Thyroid gland (tissue), 4 donors: ENCODE data around the gene PPEF1. TPM values are rescaled to one million over a fixed set of nuclear protein-coding genes. Genes with fewer than 3 reads are reported as not detected.
"Not testable (repeated sequence)": the region's sequence is repeated elsewhere in the genome, so short reads cannot be mapped to it uniquely, and the experiment has no call there.

ENCODE experiments used
- DNase-seq, 2 donors: peaks; one replicate each; pipeline ENCODE4 v3.0.0-alpha.2; 2019
- H3K27ac ChIP-seq, 3 donors: fragments of 200-600 bp; sonication (generic); 1 replicate in 2 of 3; 2 replicates in 1 of 3; pipeline ENCODE4 v1.5.1; 2016 to 2019; ENCODE audit warnings: mild to moderate bottlenecking in 1 of 3, moderate library complexity in 1 of 3
- H3K27me3 ChIP-seq: fragments of 200-600 bp; sonication (generic); one replicate; pipeline ENCODE4 v1.5.1; 2019
- H3K36me3 ChIP-seq, 2 donors: fragments of 200-600 bp; sonication (generic); one replicate each; pipeline ENCODE4 v1.5.1; 2016 to 2019
- H3K4me1 ChIP-seq, 2 donors: fragments of 200-600 bp; sonication (generic); one replicate each; pipeline ENCODE4 v1.5.1; 2017 to 2019
- H3K4me3 ChIP-seq, 3 donors: fragments of 200-600 bp; sonication (generic); replicated peaks in 1 of 3; 1 replicate in 2 of 3; 2 replicates in 1 of 3; pipeline ENCODE4 v1.5.1; 2016; ENCODE audit warnings: mild to moderate bottlenecking in 1 of 3
- H3K9me3 ChIP-seq: fragments of 200-600 bp; sonication (generic); one replicate; pipeline ENCODE4 v1.5.1; 2017
- CTCF ChIP-seq, 6 experiments: fragments of 200-600 bp in 3 of 6; fragments of 450-650 bp in 3 of 6; sonication (generic) in 3 of 6; IDR thresholded peaks; one replicate each; pipeline ENCODE4 v1.5.1; 2016 to 2019; ENCODE audit warnings: antibody characterized with exemption in 6 of 6, mild to moderate bottlenecking in 2 of 6, inconsistent platforms in 1 of 6, moderate library complexity in 1 of 6
- POLR2A ChIP-seq, 2 donors: fragments of 450-650 bp; IDR thresholded peaks; one replicate each; pipeline ENCODE4 v1.6.1; 2017; ENCODE audit warnings: antibody characterized with exemption in 2 of 2, mild to moderate bottlenecking in 2 of 2, moderate library complexity in 1 of 2
- WGBS, 2 donors: methylation state at CpG; one replicate each; pipeline ENCODE4 v1.1.5; 2017; 5-methylcytosine and 5-hydroxymethylcytosine counted together
- intact Hi-C: fragments of 100-400 bp; cut with DNase I; formaldehyde crosslinking; loops from one replicate; pipeline ENCODE4 v1.15.1; 2023
- total RNA-seq, 4 donors: library from RNA; depleted of rRNA; stranded (reverse); fragments of >200 nt; gene quantifications; one replicate each; pipeline ENCODE4 v1.2.3, GENCODE V29; 2016

Gene PPEF1
- total RNA-seq, 4 donors from 2014 or later, result 0.22 to 2.0 TPM; not detected in 2

- H3K4me3 ChIP-seq, result no peak overlapping the region
- WGBS, 2 donors, result 76 to 93% methylated on average over 2 of the region's 2 CpGs
- DNase-seq, result no peak
- H3K27ac ChIP-seq, result no peak overlapping the region
- intact Hi-C loops, result no loop called here
- no peaks in the 10 kb centered on the region for H3K27me3 ChIP-seq
- H3K36me3 ChIP-seq, result no peaks in the 10 kb centered on the region
- TF ChIP-seq POLR2A (IDR thresholded peaks at IDR 0.05), result no peak
- no peak for TF ChIP-seq CTCF (IDR thresholded peaks at IDR 0.05)
- H3K4me1 ChIP-seq, result no peaks in the 10 kb centered on the region
- no peaks in the 10 kb centered on the region for H3K9me3 ChIP-seq
Measured at GRCh38 chrX:18753631-18754030, 46.2 kb downstream of the PPEF1 start.

- TF ChIP-seq CTCF (IDR thresholded peaks at IDR 0.05) (no peak), POLR2A (IDR thresholded peaks at IDR 0.05) (no peak)
- WGBS, 2 donors, result 56% methylated on average over 4 of the region's 4 CpGs
- no peaks in the 10 kb centered on the region for H3K27me3 ChIP-seq
- intact Hi-C loops, result no loop called here
- H3K36me3 ChIP-seq, result no peaks in the 10 kb centered on the region
- no peak overlapping the region for H3K4me3 ChIP-seq
- no peak overlapping the region for H3K27ac ChIP-seq
- H3K9me3 ChIP-seq, result no peaks in the 10 kb centered on the region
- DNase-seq, result no peak
- no peaks in the 10 kb centered on the region for H3K4me1 ChIP-seq
Measured at GRCh38 chrX:18755651-18756050, 48.2 kb downstream of the PPEF1 start.

- no peaks in the 10 kb centered on the region for H3K36me3 ChIP-seq
- no peaks in the 10 kb centered on the region for H3K27me3 ChIP-seq
- no peak for TF ChIP-seq POLR2A (IDR thresholded peaks at IDR 0.05)
- no peak for TF ChIP-seq CTCF (IDR thresholded peaks at IDR 0.05)
- no peaks in the 10 kb centered on the region for H3K4me1 ChIP-seq
- no peak for DNase-seq
- H3K9me3 ChIP-seq, result no peaks in the 10 kb centered on the region
- intact Hi-C loops, result no loop called here
- H3K27ac ChIP-seq, result no peak overlapping the region
- no peak overlapping the region for H3K4me3 ChIP-seq
- 80 to 82% methylated on average over 9 to 11 of the region's 11 CpGs for WGBS, 2 donors
Measured at GRCh38 chrX:18757956-18758932, 50.8 kb downstream of the PPEF1 start.

- no peaks in the 10 kb centered on the region for H3K27me3 ChIP-seq
- no peak for DNase-seq
- no peaks in the 10 kb centered on the region for H3K4me1 ChIP-seq
- no peaks in the 10 kb centered on the region for H3K36me3 ChIP-seq
- no peaks in the 10 kb centered on the region for H3K9me3 ChIP-seq
- no peak overlapping the region for H3K27ac ChIP-seq
- TF ChIP-seq CTCF (IDR thresholded peaks at IDR 0.05), result no peak
- no peak for TF ChIP-seq POLR2A (IDR thresholded peaks at IDR 0.05)
- no peak overlapping the region for H3K4me3 ChIP-seq
- 96% methylated on average over 3 of the region's 3 CpGs for WGBS, 2 donors
- intact Hi-C loops, result no loop called here
Measured at GRCh38 chrX:18761750-18762149, 54.3 kb downstream of the PPEF1 start.

GRCh38 chrX:18763106-18763505, 55.7 kb downstream of the PPEF1 start:
- 57 to 72% methylated on average over 3 of the region's 3 CpGs for WGBS, 2 donors

More at GRCh38 chrX:18763106-18763505, 55.7 kb downstream of the PPEF1 start:
- intact Hi-C loops, H3K4me3 ChIP-seq, H3K27ac ChIP-seq, H3K36me3 ChIP-seq, H3K4me1 ChIP-seq, H3K9me3 ChIP-seq, DNase-seq, H3K27me3 ChIP-seq: not testable (repeated sequence)
